SK-N-SH (cell line): ENCODE measurements around the gene SPATA12. TPM values are rescaled to one million over a fixed set of nuclear protein-coding genes. Genes with fewer than 3 reads are reported as not detected.

Experiments
- CTCF ChIA-PET: fragments of 300-600, 350-600 bp; formaldehyde crosslinking; extraction: SDS; loops from one replicate; lab custom pipeline; 2021; lab: Yijun Ruan, JAX
- POLR2A ChIA-PET: fragments of 350-600 bp; sonication (Branson Sonifier 250); formaldehyde crosslinking; extraction: SDS; loops from one replicate; lab custom pipeline; 2020; ENCODE audit warnings: antibody characterized with exemption, inconsistent platforms; lab: Yijun Ruan, JAX
- DNase-seq: peaks from one replicate; pipeline ENCODE4 v3.0.0; 2012
- H2AFZ ChIP-seq: fragments of 200-600 bp; sonication (generic); 2 replicates; pipeline ENCODE4 v1.8.1; 2016; ENCODE audit warnings: antibody characterized with exemption, mild to moderate bottlenecking, low read depth
- H3F3A ChIP-seq: fragments of 200-600 bp; sonication (generic); replicated peaks from 2 replicates; pipeline ENCODE3; 2016; ENCODE audit warnings: antibody characterized with exemption, mild to moderate bottlenecking; ENCODE audit not compliant: insufficient read depth
- H3K27ac ChIP-seq, 2 experiments: fragments of 200-500 bp in 1 of 2; fragments of 200-600 bp in 1 of 2; sonication (Bioruptor generic) in 1 of 2; sonication (generic), shearing (Covaris generic) in 1 of 2; 2 replicates each; pipeline versions ENCODE4 v1.5.1 to v1.6.1; 2014 to 2016; ENCODE audit warnings: low read depth in 2 of 2, inconsistent platforms in 1 of 2, low read length in 1 of 2, mild to moderate bottlenecking in 1 of 2, mixed read lengths in 1 of 2
- H3K27me3 ChIP-seq: fragments of 200-600 bp; sonication (generic), shearing (Covaris generic); 2 replicates; pipeline ENCODE4 v1.6.1; 2016; ENCODE audit warnings: mixed run types; ENCODE audit not compliant: insufficient read depth
- H3K36me3 ChIP-seq, 2 experiments: fragments of 200-500 bp in 1 of 2; fragments of 200-600 bp in 1 of 2; sonication (Bioruptor generic) in 1 of 2; sonication (generic) in 1 of 2; replicated peaks in 1 of 2; 2 replicates each; pipeline versions ENCODE3 to v1.5.1; 2014 to 2016; ENCODE audit warnings: low read length in 1 of 2, mild to moderate bottlenecking in 1 of 2; ENCODE audit not compliant: insufficient read depth in 2 of 2, control insufficient read depth in 1 of 2
- H3K4me1 ChIP-seq, 2 experiments: fragments of 200-500 bp in 1 of 2; fragments of 200-600 bp in 1 of 2; sonication (Bioruptor generic) in 1 of 2; sonication (generic), shearing (Covaris generic) in 1 of 2; 2 replicates each; pipeline versions ENCODE4 v1.5.1 to v1.6.1; 2014 to 2016; ENCODE audit warnings: low read depth in 1 of 2, low read length in 1 of 2, mixed run types in 1 of 2; ENCODE audit not compliant: insufficient read depth in 2 of 2, control insufficient read depth in 1 of 2
- H3K4me2 ChIP-seq: fragments of 200-600 bp; sonication (generic), shearing (Covaris generic); 2 replicates; pipeline ENCODE4 v1.6.1; 2017; ENCODE audit warnings: mixed run types
- H3K4me3 ChIP-seq, 2 experiments: fragments of 200-500 bp in 1 of 2; fragments of 200-600 bp in 1 of 2; sonication (Bioruptor generic) in 1 of 2; sonication (generic), shearing (Covaris generic) in 1 of 2; 2 replicates each; pipeline versions ENCODE4 v1.5.1 to v1.8.1; 2014 to 2016; ENCODE audit warnings: low read depth in 2 of 2, inconsistent platforms in 1 of 2, low read length in 1 of 2, mild to moderate bottlenecking in 1 of 2, mixed read lengths in 1 of 2, moderate library complexity in 1 of 2
- H3K79me2 ChIP-seq: fragments of 200-600 bp; sonication (generic); 2 replicates; pipeline ENCODE4 v1.8.1; 2017; ENCODE audit warnings: mild to moderate bottlenecking; ENCODE audit not compliant: insufficient read depth
- H3K9ac ChIP-seq: fragments of 200-600 bp; sonication (generic); 2 replicates; pipeline ENCODE4 v1.6.1; 2017; ENCODE audit warnings: mixed run types
- H3K9me2 ChIP-seq: fragments of 200-600 bp; sonication (generic); 2 replicates; pipeline ENCODE4 v1.6.1; 2017; ENCODE audit warnings: mixed run types
- H3K9me3 ChIP-seq: fragments of 200-600 bp; sonication (generic); 2 replicates; pipeline ENCODE4 v1.6.1; 2017; ENCODE audit warnings: mixed run types, mild to moderate bottlenecking, moderate library complexity
- H4K20me1 ChIP-seq: fragments of 200-600 bp; sonication (generic); 2 replicates; pipeline ENCODE4 v1.6.1; 2017; ENCODE audit warnings: mild to moderate bottlenecking, mixed run types; ENCODE audit not compliant: insufficient read depth
- GABPA ChIP-seq: IDR thresholded peaks from 2 replicates; pipeline ENCODE4 v1.4.0; 2012; ENCODE audit warnings: low read depth, mild to moderate bottlenecking
- JUND ChIP-seq: IDR thresholded peaks from 2 replicates; pipeline ENCODE4 v1.4.0; 2012
- MEF2A ChIP-seq: IDR thresholded peaks from 2 replicates; pipeline ENCODE4 v1.4.0; 2012; ENCODE audit warnings: low read depth, borderline replicate concordance
- NRF1 ChIP-seq: IDR thresholded peaks from 2 replicates; pipeline ENCODE4 v1.6.1; 2012; ENCODE audit warnings: low read depth, mild to moderate bottlenecking, low read length
- POLR2AphosphoS5 ChIP-seq: IDR thresholded peaks from 2 replicates; pipeline ENCODE4 v1.6.1; 2012; ENCODE audit warnings: low read depth, low read length
- SIN3A ChIP-seq: IDR thresholded peaks from 2 replicates; pipeline ENCODE4 v1.6.1; 2012; ENCODE audit warnings: low read depth, mild to moderate bottlenecking, low read length, moderate library complexity, borderline replicate concordance
- TAF1 ChIP-seq: IDR thresholded peaks from 2 replicates; pipeline ENCODE4 v1.6.1; 2012; ENCODE audit warnings: low read depth, mild to moderate bottlenecking, low read length, moderate library complexity, borderline replicate concordance
- TEAD4 ChIP-seq: IDR thresholded peaks from 2 replicates; pipeline ENCODE4 v1.4.0; 2012; ENCODE audit warnings: mild to moderate bottlenecking, borderline replicate concordance; ENCODE audit not compliant: insufficient read depth
- WGBS: methylation state at CpG from one replicate; pipeline ENCODE4 v1.1.6; 2017; ENCODE audit warnings: low lambda C conversion rate; 5-methylcytosine and 5-hydroxymethylcytosine counted together
- polyA plus RNA-seq, 3 experiments: library from polyadenylated mRNA; depleted of rRNA; stranded (reverse); fragments of >200 nt; gene quantifications; 2 replicates each; pipeline ENCODE4 v1.2.3, GENCODE V29; 2012
- TF ChIP-seq, protein P1 (sequence below): IDR thresholded peaks from 2 replicates; pipeline ENCODE4 v1.4.0; 2012; ENCODE audit warnings: low read depth, borderline replicate concordance
- TF ChIP-seq, protein P2 (sequence below): fragments of 200-600 bp; sonication (generic); IDR thresholded peaks from 2 replicates; pipeline ENCODE4 v1.6.1; 2017; ENCODE audit warnings: antibody characterized with exemption, mild to moderate bottlenecking, moderate library complexity
- TF ChIP-seq, protein P3 (sequence below): fragments of 150-350 bp; IDR thresholded peaks from 2 replicates; pipeline ENCODE4 v1.6.1; 2016; ENCODE audit warnings: mild to moderate bottlenecking, low read depth, low read length
- TF ChIP-seq, protein P4 (sequence below): IDR thresholded peaks from 2 replicates; pipeline ENCODE4 v1.4.0; 2012; ENCODE audit warnings: low read depth

SPATA12 gene
- polyA plus RNA-seq, 1 of the 3 experiments (the other 2 are of a cell fraction) = 0.33 TPM

DNA sequence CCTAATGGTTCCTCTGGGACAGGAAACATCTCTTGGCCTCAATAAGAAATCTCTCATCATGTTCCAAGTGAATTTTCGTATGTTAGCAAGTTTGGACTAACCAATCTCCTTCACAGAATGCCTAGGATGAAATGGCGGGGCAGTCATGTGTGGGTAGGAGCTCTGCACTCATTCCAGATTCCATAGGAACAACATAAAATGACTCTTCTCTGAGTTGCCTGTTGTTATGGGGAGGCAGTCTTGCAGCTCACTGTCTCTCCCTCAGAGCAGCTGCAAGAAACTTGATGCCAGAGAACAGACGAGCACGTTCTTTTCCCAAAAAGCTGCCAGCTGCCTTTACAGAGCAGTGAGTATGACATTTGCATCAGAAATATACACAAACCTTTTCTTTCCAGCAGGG is 34.1 kb downstream of the SPATA12 start:
- Histone ChIP-seq H3K4me1 (peaks cover 0 to 2% of the 10 kb centered on the region in 2 experiments; a peak in 1 of 4 replicates), H3K27ac (no peak overlapping the region; a peak in 1 of 4 replicates), H3K9me2 (no peaks in the 10 kb centered on the region), H3K4me2 (no peak overlapping the region), H3K36me3 (peaks cover 0 to 30% of the 10 kb centered on the region in 2 experiments), H3K9ac (no peak overlapping the region), H4K20me1 (no peaks in the 10 kb centered on the region), H3K9me3 (no peaks in the 10 kb centered on the region), H3K79me2 (no peaks in the 10 kb centered on the region), H3F3A (no peaks in the 10 kb centered on the region), H3K4me3 (no peak overlapping the region), H2AFZ (no peak overlapping the region), H3K27me3 (no peaks in the 10 kb centered on the region)
- POLR2A ChIA-PET = no interaction called here
- CTCF ChIA-PET = interaction anchor here (1.2 to 1.6 kb wide), 2 partner anchors 76 to 106 kb away, joined by 6 read pairs; no protein-coding TSS in a partner anchor
- TF ChIP-seq, protein P1, sequence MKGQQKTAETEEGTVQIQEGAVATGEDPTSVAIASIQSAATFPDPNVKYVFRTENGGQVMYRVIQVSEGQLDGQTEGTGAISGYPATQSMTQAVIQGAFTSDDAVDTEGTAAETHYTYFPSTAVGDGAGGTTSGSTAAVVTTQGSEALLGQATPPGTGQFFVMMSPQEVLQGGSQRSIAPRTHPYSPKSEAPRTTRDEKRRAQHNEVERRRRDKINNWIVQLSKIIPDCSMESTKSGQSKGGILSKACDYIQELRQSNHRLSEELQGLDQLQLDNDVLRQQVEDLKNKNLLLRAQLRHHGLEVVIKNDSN = no peak
- TF ChIP-seq SIN3A = no peak
- no peak for DNase-seq
- 78% methylated on average over 3 of the region's 4 CpGs for WGBS

DNA sequence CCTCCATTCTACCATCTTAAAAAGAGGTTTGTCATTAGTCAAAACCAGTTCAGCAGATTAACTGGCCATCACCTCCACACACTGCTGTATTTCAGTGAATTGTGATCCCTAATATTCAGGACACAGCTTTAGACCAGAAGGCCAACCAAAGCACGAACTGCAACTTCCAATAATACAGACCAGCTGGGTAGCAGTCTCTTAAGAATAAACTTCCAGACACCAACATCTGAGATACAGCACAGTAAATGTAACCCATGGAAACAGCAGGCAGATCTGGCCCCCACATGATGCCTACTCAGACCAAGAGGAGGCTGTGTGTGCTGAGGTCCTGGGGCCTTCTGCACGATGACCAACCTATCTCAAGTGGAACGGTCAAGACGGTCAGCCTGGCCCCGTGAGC is 34.9 kb downstream of the SPATA12 start:
- TF ChIP-seq MEF2A (no peak), JUND (no peak), POLR2AphosphoS5 (no peak), GABPA (no peak), TAF1 (no peak), TEAD4 (no peak), NRF1 (no peak)
- TF ChIP-seq, protein P2, sequence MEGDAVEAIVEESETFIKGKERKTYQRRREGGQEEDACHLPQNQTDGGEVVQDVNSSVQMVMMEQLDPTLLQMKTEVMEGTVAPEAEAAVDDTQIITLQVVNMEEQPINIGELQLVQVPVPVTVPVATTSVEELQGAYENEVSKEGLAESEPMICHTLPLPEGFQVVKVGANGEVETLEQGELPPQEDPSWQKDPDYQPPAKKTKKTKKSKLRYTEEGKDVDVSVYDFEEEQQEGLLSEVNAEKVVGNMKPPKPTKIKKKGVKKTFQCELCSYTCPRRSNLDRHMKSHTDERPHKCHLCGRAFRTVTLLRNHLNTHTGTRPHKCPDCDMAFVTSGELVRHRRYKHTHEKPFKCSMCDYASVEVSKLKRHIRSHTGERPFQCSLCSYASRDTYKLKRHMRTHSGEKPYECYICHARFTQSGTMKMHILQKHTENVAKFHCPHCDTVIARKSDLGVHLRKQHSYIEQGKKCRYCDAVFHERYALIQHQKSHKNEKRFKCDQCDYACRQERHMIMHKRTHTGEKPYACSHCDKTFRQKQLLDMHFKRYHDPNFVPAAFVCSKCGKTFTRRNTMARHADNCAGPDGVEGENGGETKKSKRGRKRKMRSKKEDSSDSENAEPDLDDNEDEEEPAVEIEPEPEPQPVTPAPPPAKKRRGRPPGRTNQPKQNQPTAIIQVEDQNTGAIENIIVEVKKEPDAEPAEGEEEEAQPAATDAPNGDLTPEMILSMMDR = no peak
- TF ChIP-seq, protein P3, sequence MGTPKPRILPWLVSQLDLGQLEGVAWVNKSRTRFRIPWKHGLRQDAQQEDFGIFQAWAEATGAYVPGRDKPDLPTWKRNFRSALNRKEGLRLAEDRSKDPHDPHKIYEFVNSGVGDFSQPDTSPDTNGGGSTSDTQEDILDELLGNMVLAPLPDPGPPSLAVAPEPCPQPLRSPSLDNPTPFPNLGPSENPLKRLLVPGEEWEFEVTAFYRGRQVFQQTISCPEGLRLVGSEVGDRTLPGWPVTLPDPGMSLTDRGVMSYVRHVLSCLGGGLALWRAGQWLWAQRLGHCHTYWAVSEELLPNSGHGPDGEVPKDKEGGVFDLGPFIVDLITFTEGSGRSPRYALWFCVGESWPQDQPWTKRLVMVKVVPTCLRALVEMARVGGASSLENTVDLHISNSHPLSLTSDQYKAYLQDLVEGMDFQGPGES = no peak
- TF ChIP-seq, protein P4, sequence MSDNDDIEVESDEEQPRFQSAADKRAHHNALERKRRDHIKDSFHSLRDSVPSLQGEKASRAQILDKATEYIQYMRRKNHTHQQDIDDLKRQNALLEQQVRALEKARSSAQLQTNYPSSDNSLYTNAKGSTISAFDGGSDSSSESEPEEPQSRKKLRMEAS = no peak
- TF ChIP-seq, protein P1 = no peak
- no peak overlapping the region for H3K4me3 ChIP-seq
- H3K79me2 ChIP-seq = no peaks in the 10 kb centered on the region
- ChIA-PET CTCF (interaction anchor here (0.8 to 1.4 kb wide), 3 partner anchors 64 to 128 kb away, joined by 3 to 6 read pairs (median 5); no protein-coding TSS in a partner anchor), POLR2A (no interaction called here)
- WGBS = 95% methylated on average over 5 of the region's 5 CpGs
- no peak for DNase-seq
- H3F3A ChIP-seq = no peaks in the 10 kb centered on the region
- no peak overlapping the region for H3K9ac ChIP-seq
- H3K9me3 ChIP-seq = no peaks in the 10 kb centered on the region
- H3K27ac ChIP-seq = no peak overlapping the region; a peak in 1 of 4 replicates
- H3K36me3 ChIP-seq = peaks cover 0 to 34% of the 10 kb centered on the region in 2 experiments
- H3K4me2 ChIP-seq = no peak overlapping the region
- H2AFZ ChIP-seq = no peak overlapping the region
- H3K27me3 ChIP-seq = no peaks in the 10 kb centered on the region
- no peaks in the 10 kb centered on the region for H3K9me2 ChIP-seq
- no peaks in the 10 kb centered on the region for H4K20me1 ChIP-seq
- peaks cover 0 to 2% of the 10 kb centered on the region in 2 experiments; a peak in 2 of 4 replicates for H3K4me1 ChIP-seq
